SJSA1 (cell line): Measurements from ENCODE around the gene ST3GAL2. TPM values are rescaled to one million over a fixed set of nuclear protein-coding genes. Genes with fewer than 3 reads are reported as not detected.

ENCODE experiments used
- total RNA-seq: library from RNA; depleted of rRNA; stranded (reverse); fragments of >200 nt; shearing (Covaris generic); gene quantifications from 2 replicates; pipeline ENCODE4 v1.2.3, GENCODE V29; 2014; rRNA removed

Gene ST3GAL2
- total RNA-seq, 1 experiment from 2014 or later: 43.8 TPM

Other genes with a start within 250 kb of the ST3GAL2 start
- gene EXOSC6, start 187.2 kb downstream of the ST3GAL2 start, total RNA-seq: 32.1 and 35.0 TPM in 2 replicates
- gene AARS1, start 149.6 kb downstream of the ST3GAL2 start, total RNA-seq: 69.6 and 77.0 TPM in 2 replicates
- gene DDX19B, start 139.9 kb downstream of the ST3GAL2 start, total RNA-seq: 39.6 and 55.9 TPM in 2 replicates
- 30.1 and 49.7 TPM in 2 replicates for gene DDX19A, start 92.2 kb downstream of the ST3GAL2 start, total RNA-seq
- gene FCSK, start 15.5 kb upstream of the ST3GAL2 start, total RNA-seq: 3.4 and 5.3 TPM in 2 replicates
- 78.0 and 94.7 TPM in 2 replicates for gene COG4, start 84.5 kb upstream of the ST3GAL2 start, total RNA-seq
- gene SF3B3, start 84.7 kb upstream of the ST3GAL2 start, total RNA-seq: 126 and 170 TPM in 2 replicates
- gene IL34, start 207.5 kb upstream of the ST3GAL2 start, total RNA-seq: 0.74 and 1.4 TPM in 2 replicates
- 20.7 and 22.6 TPM in 2 replicates for gene MTSS2, start 247.0 kb upstream of the ST3GAL2 start, total RNA-seq